Fibroblast of lung (primary cell): ENCODE measurements around the gene HAO1.

Source experiments
- CTCF ChIP-seq, 2 donors: IDR thresholded peaks in 1 of 2; conservative IDR thresholded peaks in 1 of 2; 1 replicate in 1 of 2; 2 replicates in 1 of 2; pipeline ENCODE4 v1.5.1; 2011 to 2012; ENCODE audit warnings: low read length in 2 of 2, control low read depth in 1 of 2, inconsistent platforms in 1 of 2, low read depth in 1 of 2, mild to moderate bottlenecking in 1 of 2
- EZH2 ChIP-seq: IDR thresholded peaks from 2 replicates; pipeline ENCODE4 v1.5.1; 2012; ENCODE audit warnings: low read length, control low read depth, mild to moderate bottlenecking; ENCODE audit errors: missing control alignments

- no peak for TF ChIP-seq EZH2
- TF ChIP-seq CTCF (conservative IDR thresholded peaks at IDR 0.05 in 1 of 2, IDR thresholded peaks at IDR 0.05 in 1 of 2; ENCODE audit: low read depth in 1 of 2, low read length in 2 of 2) = no peak
These were observed 48.6 kb downstream of the HAO1 start for GRCh38 chr20:7891705-7892104.
